Heart right ventricle (tissue), 16 donors: ENCODE measurements around the gene PTPRG. TPM values are rescaled to one million over a fixed set of nuclear protein-coding genes. Genes with fewer than 3 reads are reported as not detected.

Experiments
- ATAC-seq, 8 donors: fragments of 200-7000 bp; cut with Tn5 transposase; one replicate each; pipeline ENCODE4 v1.9.1; 2020; ENCODE audit warnings: mild to moderate bottlenecking in 8 of 8, moderate library complexity in 8 of 8, moderate number of reproducible peaks in 1 of 8
- DNase-seq, 2 donors: peaks; one replicate each; pipeline ENCODE4 v3.0.0-alpha.2; 2020
- H3K27ac ChIP-seq, 10 donors: fragments of 200-600 bp; sonication (generic) in 2 of 10; one replicate each; pipeline versions ENCODE4 v1.5.0 to v1.8.0; 2020 to 2022; ENCODE audit warnings: mild to moderate bottlenecking in 3 of 10
- H3K27me3 ChIP-seq, 7 donors: fragments of 200-600 bp; one replicate each; pipeline ENCODE4 v1.8.0; 2021 to 2022; ENCODE audit warnings: mild to moderate bottlenecking in 2 of 7
- H3K36me3 ChIP-seq, 9 donors: fragments of 200-600 bp; sonication (generic) in 1 of 9; one replicate each; pipeline versions ENCODE4 v1.5.0 to v1.8.0; 2020 to 2022; ENCODE audit warnings: mild to moderate bottlenecking in 2 of 9
- H3K4me1 ChIP-seq, 9 donors: fragments of 200-600 bp; sonication (generic) in 1 of 9; one replicate each; pipeline versions ENCODE4 v1.5.0 to v1.8.0; 2020 to 2022; ENCODE audit warnings: mild to moderate bottlenecking in 4 of 9
- H3K4me3 ChIP-seq, 10 donors: fragments of 200-600 bp; sonication (generic) in 2 of 10; one replicate each; pipeline versions ENCODE4 v1.5.0 to v1.8.0; 2020 to 2022; ENCODE audit warnings: mild to moderate bottlenecking in 7 of 10, moderate library complexity in 2 of 10
- H3K9me3 ChIP-seq, 11 donors: fragments of 200-600 bp in 10 of 11; sonication (generic) in 2 of 11; one replicate each; pipeline versions ENCODE4 v1.5.0 to v1.8.0; 2013 to 2022; ENCODE audit warnings: mild to moderate bottlenecking in 2 of 11, control low read depth in 1 of 11, moderate library complexity in 1 of 11
- CTCF ChIP-seq, 9 donors: fragments of 200-600 bp; sonication (generic) in 2 of 9; IDR thresholded peaks; one replicate each; pipeline versions ENCODE4 v1.5.0 to v1.8.0; 2021 to 2022; ENCODE audit warnings: antibody characterized with exemption in 9 of 9, mild to moderate bottlenecking in 5 of 9, moderate library complexity in 1 of 9
- WGBS, 2 donors: extraction: QIAGEN DNeasy Blood & Tissue Kit; methylation state at CpG; one replicate each; pipeline ENCODE4 v1.1.7; 2013; ENCODE audit warnings: inconsistent platforms in 1 of 2; 5-methylcytosine and 5-hydroxymethylcytosine counted together
- intact Hi-C, 10 donors: fragments of 100-400 bp; cut with DNase I; formaldehyde crosslinking; loops; one replicate each; pipeline versions ENCODE4 v1.11.1 to v1.14.2; 2022
- polyA plus RNA-seq, 2 donors: library from polyadenylated mRNA; stranded (reverse); fragments of 200-250 nt; gene quantifications; one replicate each; pipeline ENCODE4 v1.2.3, GENCODE V29; 2013
- total RNA-seq, 10 donors: library from RNA; stranded (reverse); fragmentation: NEBNext Ultra II Directional in 3 of 10; extraction: Animal tissue kit (Norgen Biotek cat#: 25700) in 3 of 10; gene quantifications; one replicate each; pipeline versions ENCODE4 v1.2.1 to v1.2.4, GENCODE V29; 2021 to 2023
- donor health status: Arrhythmogenic right ventricular cardiomyopathy.
- donor health status: ischemic (EF 13 %, LVEDD 7.1; RV severe dilation, severe dysfunction).
- donor health status: healthy with polysubstance abuse.
- donor health status: DM: no; HTN: yes; CAD: no.
- donor health status: DM: no; HTN: no; CAD: no.
- donor health status: ischemic (EF 25% LVEDD 6.9; RV normal size, moderate dysfunction).
- donor health status: ischemic (EF 25% LVEDD 5.7; RV mildly dilated, moderate dysfunction).
- donor health status: healthy.
- donor health status: DM: yes; HTN: yes; CAD: no.
- donor health status: Ischemic cardiomyopathy.
- donor health status: ischemic (EF 35%, LVEDD 5.7; RV mildly dilated, moderate dysfunction).
- donor health status: nonischemic (EF 11% LVEDD 7.7; RV severe dilation, severe dysfunction).
- donor health status: DM: yes; HTN: yes; CAD: no.
- donor health status: PGD.
- donor health status: ischemic (EF 29% LVEDD 5.4; RV normal size, mild dysfunction).
- donor health status: nonischemic (EF 23%, LVEDD 6.1; RV moderate dilation, normal function).

Gene PTPRG
- total and polyA plus RNA-seq, 12 donors: 10.1 to 38.3 (median 32.6) TPM

GRCh38 chr3:62238003-62238402, 676.6 kb downstream of the PTPRG start:
- no peak for DNase-seq
- no peak for ATAC-seq

GRCh38 chr3:62238431-62238830, 677.1 kb downstream of the PTPRG start:
- Histone ChIP-seq H3K4me3 (no peak overlapping the region), H3K36me3 (peaks cover 0 to 8% (median 0%) of the 10 kb centered on the region in 9 donors), H3K4me1 (peaks cover 3 to 35% (median 27%) of the 10 kb centered on the region in 9 donors), H3K27me3 (no peaks in the 10 kb centered on the region), H3K9me3 (no peaks in the 10 kb centered on the region), H3K27ac (no peak overlapping the region)
- TF ChIP-seq CTCF (IDR thresholded peaks at IDR 0.05): no peak
- DNase-seq: no peak
- peak in 1 of 8 donors; percentile 51 for ATAC-seq
- intact Hi-C loops: no loop called here

More at GRCh38 chr3:62238003-62238402, 676.6 kb downstream of the PTPRG start:
- intact Hi-C loops: no loop called here
- no peaks in the 10 kb centered on the region for H3K9me3 ChIP-seq
- no peak overlapping the region for H3K4me3 ChIP-seq
- no peaks in the 10 kb centered on the region for H3K27me3 ChIP-seq
- peaks cover 3 to 35% (median 27%) of the 10 kb centered on the region in 9 donors for H3K4me1 ChIP-seq
- 82 to 88% methylated on average over 5 of the region's 5 CpGs for WGBS, 2 donors
- peaks cover 0 to 5% (median 0%) of the 10 kb centered on the region in 9 donors for H3K36me3 ChIP-seq
- no peak for TF ChIP-seq CTCF (IDR thresholded peaks at IDR 0.05)
- H3K27ac ChIP-seq: no peak overlapping the region

- no peaks in the 10 kb centered on the region for H3K27me3 ChIP-seq
- H3K4me1 ChIP-seq: peaks cover 3 to 36% (median 24%) of the 10 kb centered on the region in 9 donors
- H3K36me3 ChIP-seq: peaks cover 0 to 21% (median 0%) of the 10 kb centered on the region in 9 donors
- no peak overlapping the region for H3K4me3 ChIP-seq
- H3K9me3 ChIP-seq: no peaks in the 10 kb centered on the region
- no peak for DNase-seq
- no peak for TF ChIP-seq CTCF (IDR thresholded peaks at IDR 0.05)
- intact Hi-C loops: no loop called here
- no peak overlapping the region for H3K27ac ChIP-seq
- ATAC-seq: no peak
- WGBS, 2 donors: 88 to 90% methylated on average over 4 of the region's 4 CpGs
Measured at GRCh38 chr3:62241279-62241678, 679.9 kb downstream of the PTPRG start.

GRCh38 chr3:62242831-62243509, 681.6 kb downstream of the PTPRG start:
- no peak overlapping the region for H3K4me3 ChIP-seq
- ATAC-seq (no peak), DNase-seq (no peak)
- peaks cover 0 to 21% (median 0%) of the 10 kb centered on the region in 9 donors for H3K36me3 ChIP-seq
- intact Hi-C loops: no loop called here
- no peaks in the 10 kb centered on the region for H3K9me3 ChIP-seq
- 93% methylated on average over 12 of the region's 12 CpGs for WGBS, 2 donors
- no peak for TF ChIP-seq CTCF (IDR thresholded peaks at IDR 0.05)
- H3K27ac ChIP-seq: no peak overlapping the region
- H3K4me1 ChIP-seq: peaks cover 0 to 30% (median 11%) of the 10 kb centered on the region in 9 donors
- H3K27me3 ChIP-seq: no peaks in the 10 kb centered on the region
